CD4-positive, CD25-positive, alpha-beta regulatory T cell (primary cell): ENCODE data around the gene ABCC1. TPM values are rescaled to one million over a fixed set of nuclear protein-coding genes. Genes with fewer than 3 reads are reported as not detected.
A peak's percentile ranks its signal among the peaks of the same experiment; 100 is the strongest.

Source experiments
- ATAC-seq, 2 donors: fragments of 150-1000 bp; cut with Tn5 transposase; one replicate each; pipeline ENCODE4 v1.10.0; 2021; ENCODE audit warnings: low read depth in 2 of 2, moderate number of reproducible peaks in 2 of 2, moderate library complexity in 1 of 2
- DNase-seq, 3 donors: peaks; one replicate each; pipeline versions ENCODE4 v3.0.0 to v3.0.0-alpha.2; 2012 to 2022; ENCODE audit warnings: mixed read lengths in 1 of 3
- H3K27ac ChIP-seq: one replicate; pipeline ENCODE4 v1.7.0; 2013; ENCODE audit warnings: mild to moderate bottlenecking, low read length; ENCODE audit not compliant: insufficient read depth, poor library complexity, severe bottlenecking
- H3K27me3 ChIP-seq: one replicate; pipeline ENCODE4 v1.7.0; 2013; ENCODE audit warnings: low read length; ENCODE audit not compliant: control insufficient read depth, insufficient read depth
- H3K36me3 ChIP-seq: one replicate; pipeline ENCODE4 v1.7.0; 2013; ENCODE audit warnings: mild to moderate bottlenecking, low read length, moderate library complexity; ENCODE audit not compliant: control insufficient read depth, insufficient read depth
- H3K4me1 ChIP-seq: 2 replicates; pipeline ENCODE4 v1.7.0; 2013; ENCODE audit warnings: mild to moderate bottlenecking, low read length; ENCODE audit not compliant: insufficient read depth, control insufficient read depth, poor library complexity, severe bottlenecking
- H3K4me3 ChIP-seq: one replicate; pipeline ENCODE4 v1.7.0; 2013; ENCODE audit warnings: low read depth, mild to moderate bottlenecking, low read length, moderate library complexity
- H3K9me3 ChIP-seq, 2 experiments: 1 replicate in 1 of 2; 2 replicates in 1 of 2; pipeline ENCODE4 v1.7.0; 2013; ENCODE audit warnings: low read length in 2 of 2, mild to moderate bottlenecking in 1 of 2, moderate library complexity in 1 of 2; ENCODE audit not compliant: control insufficient read depth in 2 of 2
- H3K27ac Mint-ChIP-seq, 3 donors: one replicate each; pipeline ENCODE4 v1.8.0; 2020 to 2022; ENCODE audit warnings: mild to moderate bottlenecking in 3 of 3, mixed read lengths in 3 of 3, moderate library complexity in 2 of 3
- H3K27me3 Mint-ChIP-seq: one replicate; pipeline ENCODE4 v1.8.0; 2022; ENCODE audit warnings: mild to moderate bottlenecking, mixed read lengths
- H3K36me3 Mint-ChIP-seq: one replicate; pipeline ENCODE4 v1.8.0; 2020; ENCODE audit warnings: mixed read lengths
- H3K4me1 Mint-ChIP-seq, 4 donors: one replicate each; pipeline ENCODE4 v1.8.0; 2020 to 2022; ENCODE audit warnings: mixed read lengths in 4 of 4, mild to moderate bottlenecking in 1 of 4
- H3K4me3 Mint-ChIP-seq, 4 donors: one replicate each; pipeline ENCODE4 v1.8.0; 2020 to 2022; ENCODE audit warnings: mild to moderate bottlenecking in 4 of 4, mixed read lengths in 4 of 4, moderate library complexity in 3 of 4
- H3K9me3 Mint-ChIP-seq, 7 donors: one replicate each; pipeline ENCODE4 v1.8.0; 2020 to 2022; ENCODE audit warnings: mixed read lengths in 7 of 7, mild to moderate bottlenecking in 3 of 7, moderate library complexity in 2 of 7
- polyA plus RNA-seq, 4 donors: library from polyadenylated mRNA; unstranded; fragments of 300-500 nt; fragmentation: Illumina TruSeq; gene quantifications; one replicate each; pipeline ENCODE4 v1.2.3, GENCODE V29; 2021
- total RNA-seq: library from RNA; stranded (reverse); gene quantifications from one replicate; pipeline ENCODE4 v1.2.3, GENCODE V29; 2022

ABCC1 gene
- total and polyA plus RNA-seq, 5 donors from 2014 or later: 6.9 to 103 (median 8.7) TPM

DNA sequence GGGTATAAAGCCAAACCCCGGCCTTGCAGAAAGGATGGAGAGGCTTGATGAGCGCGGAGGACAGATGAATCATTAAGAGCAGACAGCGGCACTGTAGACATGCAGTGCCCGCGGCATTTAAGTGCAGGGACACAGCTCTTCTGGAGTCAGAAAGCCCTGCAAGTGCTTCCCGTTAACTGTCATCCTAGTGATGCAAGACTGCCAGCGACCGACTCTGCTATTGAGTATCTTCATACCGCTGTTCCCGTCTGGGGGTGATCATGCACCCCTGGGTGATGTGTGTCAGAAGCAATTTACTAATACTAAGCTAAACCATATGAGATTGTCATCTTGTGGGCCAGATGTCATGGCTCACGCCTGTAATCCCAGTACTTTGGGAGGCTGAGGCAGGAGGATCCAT, 172.8 kb downstream of the ABCC1 start:
- Histone ChIP-seq H3K4me3 (no peak overlapping the region), H3K36me3 (peaks cover 85% of the 10 kb centered on the region), H3K27ac (no peak overlapping the region), H3K9me3 (peaks cover 16 to 24% of the 10 kb centered on the region in 2 experiments), H3K27me3 (no peaks in the 10 kb centered on the region), H3K4me1 (no peaks in the 10 kb centered on the region)
- DNase-seq (no peak), ATAC-seq (no peak)
- Mint-ChIP-seq H3K4me1 (peaks cover 0 to 4% (median 2%) of the 10 kb centered on the region in 4 donors), H3K9me3 (peaks cover 0 to 29% (median 5%) of the 10 kb centered on the region in 7 donors), H3K4me3 (no peak overlapping the region), H3K27me3 (no peaks in the 10 kb centered on the region), H3K36me3 (peaks cover 71% of the 10 kb centered on the region), H3K27ac (no peak overlapping the region)

DNA sequence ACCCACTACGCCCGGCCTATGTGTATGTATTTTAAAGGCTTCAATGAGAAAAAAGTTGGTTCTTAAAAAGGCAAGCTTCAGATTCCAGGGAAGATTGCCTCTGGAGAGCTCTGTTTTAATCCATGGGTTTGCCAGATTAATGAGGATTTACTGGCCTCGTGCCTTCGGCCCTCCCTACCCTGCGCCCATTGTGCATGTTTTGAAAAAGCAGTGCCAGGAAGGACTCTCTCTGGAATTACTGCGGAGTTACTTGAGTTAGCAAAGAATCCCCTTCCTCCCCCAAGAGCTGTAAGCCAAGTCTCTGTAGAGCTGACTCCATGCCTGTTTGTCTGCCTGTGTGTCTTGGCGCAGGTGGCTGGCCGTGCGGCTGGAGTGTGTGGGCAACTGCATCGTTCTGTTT, 175.0 kb downstream of the ABCC1 start:
- Histone ChIP-seq H3K4me1 (no peaks in the 10 kb centered on the region), H3K9me3 (peaks cover 10% of the 10 kb centered on the region in 2 experiments), H3K27ac (no peak overlapping the region), H3K4me3 (no peak overlapping the region), H3K27me3 (no peaks in the 10 kb centered on the region), H3K36me3 (peaks cover 74% of the 10 kb centered on the region)
- Mint-ChIP-seq H3K27ac (peak overlapping the region in 2 of 3 donors; percentile 20 to 79), H3K4me3 (peak overlapping the region in 1 of 4 donors; percentile 41), H3K36me3 (peaks cover 61% of the 10 kb centered on the region), H3K4me1 (peaks cover 0 to 10% (median 6%) of the 10 kb centered on the region in 4 donors), H3K27me3 (no peaks in the 10 kb centered on the region), H3K9me3 (peaks cover 0 to 17% (median 2%) of the 10 kb centered on the region in 7 donors)
- no peak for DNase-seq
- no peak for ATAC-seq

DNA sequence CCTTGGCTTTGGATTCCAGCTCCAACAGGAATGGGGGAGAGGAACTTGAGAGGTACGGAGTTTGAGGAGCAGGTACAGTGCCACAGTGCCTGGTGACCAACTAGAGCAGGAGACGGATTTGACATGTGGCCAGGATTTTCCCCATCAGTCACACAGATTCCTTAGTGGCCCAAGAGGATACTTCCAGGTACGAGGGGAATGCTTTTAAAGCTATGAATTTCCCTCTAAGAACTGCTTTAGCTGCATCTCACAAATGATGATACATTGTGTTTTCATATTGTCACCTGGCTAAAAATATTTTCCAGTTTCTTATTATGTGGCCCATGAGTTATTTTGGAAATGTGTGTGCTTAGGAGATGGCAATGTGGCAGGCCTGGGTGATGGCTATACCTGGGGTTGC, 175.6 kb downstream of the ABCC1 start:
- Mint-ChIP-seq H3K9me3 (peaks cover 0 to 17% (median 2%) of the 10 kb centered on the region in 7 donors), H3K4me3 (peak overlapping the region in 1 of 4 donors; percentile 41), H3K27ac (peak overlapping the region in 1 of 3 donors; percentile 20), H3K27me3 (no peaks in the 10 kb centered on the region), H3K36me3 (peaks cover 60% of the 10 kb centered on the region), H3K4me1 (peaks cover 0 to 10% (median 6%) of the 10 kb centered on the region in 4 donors)
- H3K4me1 ChIP-seq: no peaks in the 10 kb centered on the region
- H3K36me3 ChIP-seq: peaks cover 78% of the 10 kb centered on the region
- H3K4me3 ChIP-seq: no peak overlapping the region
- H3K9me3 ChIP-seq: peaks cover 10% of the 10 kb centered on the region in 2 experiments
- H3K27ac ChIP-seq: no peak overlapping the region
- DNase-seq: no peak
- no peaks in the 10 kb centered on the region for H3K27me3 ChIP-seq
- no peak for ATAC-seq

DNA sequence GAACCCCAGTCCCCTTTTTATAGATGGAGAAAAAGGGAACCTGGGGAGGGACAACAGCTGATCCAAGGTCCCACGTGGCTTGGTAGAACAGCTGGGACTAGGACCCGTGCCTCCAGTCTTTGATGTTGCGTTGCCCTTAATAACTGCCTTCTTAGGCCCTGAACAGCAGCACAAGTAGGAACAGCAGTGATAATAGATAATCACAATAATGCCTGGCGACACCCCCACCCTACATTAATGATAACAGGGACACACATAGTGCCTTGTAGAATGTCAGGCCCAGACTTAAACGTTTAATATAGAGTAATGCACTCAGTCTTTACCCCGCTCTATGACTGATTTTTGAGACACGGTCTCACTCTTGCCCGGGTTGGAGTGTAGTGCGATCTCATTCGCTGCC, 177.5 kb downstream of the ABCC1 start:
- Histone ChIP-seq H3K9me3 (peaks cover 10% of the 10 kb centered on the region in 2 experiments), H3K4me1 (no peaks in the 10 kb centered on the region), H3K36me3 (peaks cover 74% of the 10 kb centered on the region), H3K27me3 (no peaks in the 10 kb centered on the region), H3K27ac (no peak overlapping the region), H3K4me3 (no peak overlapping the region)
- H3K27ac Mint-ChIP-seq: peak overlapping the region; percentile 31 to 64 (median 52)
- DNase-seq (no peak), ATAC-seq (no peak)
- peaks cover 52% of the 10 kb centered on the region for H3K36me3 Mint-ChIP-seq
- H3K9me3 Mint-ChIP-seq: peaks cover 0 to 17% (median 2%) of the 10 kb centered on the region in 7 donors
- H3K27me3 Mint-ChIP-seq: no peaks in the 10 kb centered on the region
- H3K4me3 Mint-ChIP-seq: peak overlapping the region in 1 of 4 donors; percentile 3
- H3K4me1 Mint-ChIP-seq: peaks cover 0 to 7% (median 4%) of the 10 kb centered on the region in 4 donors

DNA sequence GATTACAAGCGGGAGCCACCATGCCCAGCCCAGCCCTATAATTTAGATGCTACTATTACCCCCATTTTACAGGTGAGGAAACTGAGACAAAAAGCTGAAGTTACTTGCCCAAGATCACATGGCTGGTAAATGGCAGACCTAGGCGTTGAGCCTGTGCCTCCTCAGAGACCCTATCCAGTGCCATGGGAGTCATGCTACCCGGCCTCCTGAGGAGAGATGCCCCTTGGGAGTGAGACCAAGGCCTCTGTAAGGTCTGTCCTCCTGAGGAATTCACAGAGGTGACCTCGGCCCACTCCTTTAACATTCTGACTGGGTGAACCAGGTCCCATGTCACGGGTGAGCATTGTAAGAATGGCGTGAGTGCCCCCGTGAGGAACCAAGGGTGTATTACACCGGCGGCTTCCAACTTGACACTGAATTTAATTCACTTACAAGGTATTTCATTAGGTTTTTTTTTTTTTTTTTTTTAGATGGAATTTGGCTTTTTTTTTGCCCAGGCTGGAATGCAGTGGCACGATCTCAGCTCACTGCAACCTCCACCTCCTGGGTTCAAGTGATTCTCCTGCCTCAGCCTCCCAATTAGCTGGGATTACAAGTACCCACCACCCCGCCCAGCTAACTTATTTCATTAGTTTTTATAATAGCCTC, 178.2 kb downstream of the ABCC1 start:
- Mint-ChIP-seq H3K4me1 (peaks cover 0 to 7% (median 4%) of the 10 kb centered on the region in 4 donors), H3K27me3 (no peaks in the 10 kb centered on the region), H3K36me3 (peaks cover 46% of the 10 kb centered on the region), H3K4me3 (peak overlapping the region in 1 of 4 donors; percentile 3), H3K27ac (peak overlapping the region; percentile 31 to 76 (median 64)), H3K9me3 (peaks cover 0 to 17% (median 2%) of the 10 kb centered on the region in 7 donors)
- DNase-seq (peak; percentile 48 to 73 (median 70)), ATAC-seq (peak; percentile 70 to 80)
- no peaks in the 10 kb centered on the region for H3K4me1 ChIP-seq
- peak overlapping the region; percentile 21 for H3K27ac ChIP-seq
- H3K9me3 ChIP-seq: peaks cover 10% of the 10 kb centered on the region in 2 experiments
- no peaks in the 10 kb centered on the region for H3K27me3 ChIP-seq
- peaks cover 72% of the 10 kb centered on the region for H3K36me3 ChIP-seq
- H3K4me3 ChIP-seq: no peak overlapping the region

DNA sequence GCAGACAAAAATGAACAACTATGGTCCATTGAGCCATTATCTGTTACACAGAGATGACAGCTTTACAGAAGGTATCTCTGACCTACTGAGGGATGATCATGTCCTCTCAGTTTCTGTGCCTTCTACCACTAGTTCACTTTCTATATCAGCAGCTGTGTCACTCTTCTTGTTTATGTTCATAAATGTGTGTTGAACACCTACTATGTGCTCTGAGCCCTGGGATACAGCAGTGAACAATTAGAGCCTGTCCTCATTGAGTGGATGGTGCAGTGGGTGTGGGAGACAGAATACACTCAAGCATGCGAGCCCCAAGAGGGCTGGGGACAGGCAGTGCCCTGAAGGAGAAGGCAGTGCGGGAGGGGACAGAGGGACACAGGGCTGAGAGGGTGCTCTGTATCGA, 181.8 kb downstream of the ABCC1 start:
- H3K9me3 ChIP-seq: no peaks in the 10 kb centered on the region
- Mint-ChIP-seq H3K4me1 (peaks cover 0 to 7% (median 4%) of the 10 kb centered on the region in 4 donors), H3K4me3 (no peak overlapping the region), H3K27ac (peak overlapping the region in 2 of 3 donors; percentile 20 to 78), H3K9me3 (no peaks in the 10 kb centered on the region), H3K27me3 (no peaks in the 10 kb centered on the region), H3K36me3 (peaks cover 39% of the 10 kb centered on the region)
- no peak overlapping the region for H3K4me3 ChIP-seq
- H3K36me3 ChIP-seq: peaks cover 74% of the 10 kb centered on the region
- no peak overlapping the region for H3K27ac ChIP-seq
- no peaks in the 10 kb centered on the region for H3K4me1 ChIP-seq
- DNase-seq (no peak), ATAC-seq (no peak)
- no peaks in the 10 kb centered on the region for H3K27me3 ChIP-seq

DNA sequence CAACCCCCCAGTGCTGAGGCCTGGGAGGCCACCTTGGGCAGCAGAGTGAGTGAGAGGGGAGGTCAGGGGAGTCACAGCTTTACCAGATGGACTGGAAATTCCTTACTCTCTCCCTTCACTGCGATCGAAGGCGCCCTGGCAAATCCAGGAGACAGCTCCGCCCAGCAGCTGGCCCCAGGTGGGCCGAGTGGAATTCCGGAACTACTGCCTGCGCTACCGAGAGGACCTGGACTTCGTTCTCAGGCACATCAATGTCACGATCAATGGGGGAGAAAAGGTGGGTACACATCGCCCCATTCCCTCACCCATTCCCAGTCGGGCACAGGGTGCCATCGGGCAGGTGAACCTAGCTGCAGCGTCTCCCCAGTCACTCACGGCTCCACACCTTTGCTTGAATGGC, 182.2 kb downstream of the ABCC1 start:
- peak overlapping the region; percentile 20 to 78 (median 51) for H3K27ac Mint-ChIP-seq
- Histone ChIP-seq H3K27me3 (no peaks in the 10 kb centered on the region), H3K4me3 (no peak overlapping the region), H3K36me3 (peaks cover 76% of the 10 kb centered on the region), H3K4me1 (no peaks in the 10 kb centered on the region), H3K9me3 (no peaks in the 10 kb centered on the region), H3K27ac (no peak overlapping the region)
- H3K4me3 Mint-ChIP-seq: no peak overlapping the region
- H3K9me3 Mint-ChIP-seq: no peaks in the 10 kb centered on the region
- H3K36me3 Mint-ChIP-seq: peaks cover 39% of the 10 kb centered on the region
- ATAC-seq (no peak), DNase-seq (no peak)
- H3K4me1 Mint-ChIP-seq: peaks cover 0 to 7% (median 4%) of the 10 kb centered on the region in 4 donors
- no peaks in the 10 kb centered on the region for H3K27me3 Mint-ChIP-seq
